HG02943 (cell line): Measurements from ENCODE around the gene TBL1XR1.
"Not testable (repeated sequence)": the region's sequence is repeated elsewhere in the genome, so short reads cannot be mapped to it uniquely, and the experiment has no call there.

Experiments
- ATAC-seq: cut with Tn5 transposase; IDR thresholded peaks from one replicate; pipeline ENCODE4 v1.9.1; 2021; ENCODE audit warnings: mild to moderate bottlenecking, low read depth, moderate library complexity; ENCODE audit not compliant: unreplicated experiment

The TBL1XR1 gene

DNA sequence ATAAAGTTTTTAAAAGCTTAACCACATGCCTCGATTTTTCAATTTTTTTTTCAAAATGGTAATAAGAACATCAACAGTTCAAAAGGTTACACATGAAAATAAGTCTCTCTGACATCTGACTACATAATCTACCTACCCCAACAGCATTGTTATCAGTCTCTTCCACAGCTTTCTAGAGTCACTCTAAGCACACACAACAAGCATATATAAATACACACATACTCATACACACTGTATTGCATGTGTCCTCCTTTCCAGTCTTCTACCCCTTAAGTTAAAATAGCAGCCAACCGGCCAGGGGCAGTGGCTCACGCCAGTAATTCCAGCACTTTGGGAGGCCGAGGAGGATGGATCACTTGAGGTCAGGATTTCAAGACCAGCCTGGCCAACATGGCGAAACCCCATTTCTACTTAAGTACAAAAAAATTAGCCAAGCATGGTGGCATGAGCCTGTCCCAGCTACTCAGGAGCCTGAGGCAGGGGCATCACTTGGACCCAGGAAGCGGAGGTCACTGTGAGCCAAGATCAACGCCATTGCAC lies 12.2 kb downstream of the TBL1XR1 start:
- no peak for ATAC-seq

DNA sequence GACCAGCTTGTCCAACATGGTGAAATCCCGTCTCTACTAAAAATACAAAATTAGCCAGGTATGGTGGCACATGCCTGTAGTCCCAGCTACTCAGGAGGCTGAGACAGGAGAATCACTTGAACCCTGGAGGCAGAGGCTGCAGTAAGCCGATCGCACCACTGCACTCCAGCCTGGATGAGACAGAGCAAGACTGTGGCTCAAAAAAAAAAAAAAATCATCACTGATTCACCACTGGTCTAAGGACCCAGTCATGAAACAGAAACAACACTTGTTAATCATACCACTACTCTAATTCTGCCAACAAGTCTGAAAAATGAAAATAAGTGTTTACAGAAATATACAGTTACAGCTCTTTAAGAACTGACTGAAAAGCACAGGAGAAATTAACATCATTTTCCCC lies 12.7 kb downstream of the TBL1XR1 start:
- ATAC-seq: peak; percentile 79

DNA sequence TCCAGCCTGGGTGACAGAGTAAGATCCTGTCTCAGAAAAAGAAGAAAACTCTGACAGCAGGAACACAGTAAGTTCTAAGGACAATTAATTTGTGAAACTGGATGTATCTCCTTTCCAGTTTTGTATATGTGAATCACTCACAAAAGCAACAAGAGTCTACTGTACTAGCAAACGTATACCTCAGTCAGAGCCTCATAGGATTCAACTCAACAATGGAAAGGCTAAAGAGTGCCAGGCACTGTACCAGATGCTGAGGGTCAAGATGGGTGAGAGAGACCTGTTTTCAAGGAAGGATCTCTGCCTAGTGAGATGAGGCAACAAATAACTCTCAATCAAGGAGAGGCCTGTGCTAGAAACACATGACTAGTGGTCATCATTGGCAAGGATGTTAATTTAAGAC lies 14.9 kb downstream of the TBL1XR1 start:
- ATAC-seq: no peak

DNA sequence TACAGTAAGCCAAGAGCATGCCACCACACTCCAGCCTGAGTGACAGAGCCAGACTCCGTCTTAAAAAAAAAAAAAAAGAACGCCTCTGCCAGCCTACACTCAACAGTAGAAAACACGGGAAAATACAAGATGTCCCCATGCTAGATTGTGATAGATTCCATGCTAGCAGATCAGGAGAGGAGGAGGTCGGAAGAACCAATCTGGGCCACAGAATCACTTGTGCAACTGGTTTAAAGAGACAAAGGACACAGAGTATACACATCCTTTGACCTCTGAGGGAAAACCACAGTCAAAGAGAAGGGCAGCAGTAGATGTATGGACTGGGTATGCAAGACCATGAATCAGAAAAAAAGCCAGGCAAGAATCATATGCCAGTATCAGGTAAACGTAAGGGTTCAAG lies 15.9 kb downstream of the TBL1XR1 start:
- no peak for ATAC-seq

DNA sequence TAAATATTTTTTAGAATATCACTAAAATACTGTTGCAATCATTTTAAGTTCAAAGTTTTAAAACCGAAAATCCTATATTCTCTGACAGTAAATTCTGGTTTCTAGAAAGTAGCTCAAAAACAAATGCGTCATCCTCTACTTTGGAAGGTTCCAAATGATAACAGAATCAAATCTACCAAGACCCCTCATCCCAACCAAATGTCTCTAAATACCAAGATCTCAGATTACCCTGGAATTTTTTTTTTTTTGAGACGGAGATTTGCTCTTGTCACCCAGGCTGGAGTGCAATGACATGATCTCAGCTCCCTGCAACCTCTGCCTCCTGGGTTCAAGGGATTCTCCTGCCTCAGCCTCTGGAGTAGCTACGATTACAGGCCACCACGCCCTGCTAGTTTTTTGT lies 16.8 kb downstream of the TBL1XR1 start:
- ATAC-seq: no peak

DNA sequence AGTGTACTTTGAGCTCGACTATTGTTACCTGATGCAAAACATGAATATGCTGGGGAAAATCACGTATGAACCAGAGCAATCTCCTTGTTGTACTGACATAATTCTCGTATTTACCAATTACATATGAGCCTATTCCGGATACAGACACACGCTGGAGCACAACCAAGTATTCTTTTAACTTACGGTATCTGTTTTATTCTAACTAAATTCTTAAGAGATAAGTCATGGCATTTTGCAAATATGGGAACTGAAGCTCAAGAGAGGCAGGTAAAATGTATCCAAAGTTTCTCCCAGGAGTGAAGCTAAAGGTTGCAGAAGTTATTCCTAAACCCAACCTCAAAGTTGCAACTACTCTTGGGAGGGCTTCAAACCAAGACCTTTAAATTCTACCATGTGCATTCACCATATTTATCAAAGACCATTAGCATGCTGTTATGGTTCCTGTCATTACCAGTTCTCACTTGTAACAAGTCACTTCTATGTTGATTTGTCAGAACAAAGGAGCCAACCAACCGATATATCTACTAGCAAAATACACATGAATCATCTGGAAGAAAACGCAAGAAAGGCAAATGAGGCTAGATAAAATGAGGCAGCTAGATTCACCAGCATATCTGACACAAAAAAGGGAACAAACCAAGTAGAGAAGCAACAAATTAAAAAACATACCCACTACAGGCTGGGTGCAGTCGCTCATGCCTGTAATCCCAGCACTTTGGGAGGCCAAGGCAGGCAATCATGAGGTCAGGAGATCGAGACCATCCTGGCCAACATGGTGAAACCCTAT lies 17.8 kb downstream of the TBL1XR1 start:
- ATAC-seq: no peak

DNA sequence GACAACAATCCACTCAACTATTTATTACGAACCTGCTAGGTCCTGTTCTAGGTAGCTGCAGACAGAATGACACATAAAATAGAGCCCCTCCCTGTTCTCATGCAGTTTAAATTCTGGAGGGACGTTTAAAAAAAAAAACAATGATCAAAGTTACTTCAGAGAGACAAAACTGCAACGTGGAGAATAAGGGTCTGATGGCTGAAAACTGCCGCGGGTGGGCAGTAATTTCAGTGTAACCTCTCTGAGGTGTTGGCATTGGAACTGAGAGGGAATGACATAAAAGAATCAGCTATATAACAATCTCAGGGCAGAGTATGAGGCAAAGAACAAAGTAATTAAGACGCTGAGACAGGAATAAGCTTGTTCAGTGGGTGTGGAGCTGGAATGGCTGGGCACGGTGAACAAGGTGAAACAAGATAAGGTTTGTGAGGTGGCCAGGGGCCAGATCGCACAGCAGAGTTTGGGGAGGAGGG lies 19.5 kb downstream of the TBL1XR1 start:
- ATAC-seq: no peak

DNA sequence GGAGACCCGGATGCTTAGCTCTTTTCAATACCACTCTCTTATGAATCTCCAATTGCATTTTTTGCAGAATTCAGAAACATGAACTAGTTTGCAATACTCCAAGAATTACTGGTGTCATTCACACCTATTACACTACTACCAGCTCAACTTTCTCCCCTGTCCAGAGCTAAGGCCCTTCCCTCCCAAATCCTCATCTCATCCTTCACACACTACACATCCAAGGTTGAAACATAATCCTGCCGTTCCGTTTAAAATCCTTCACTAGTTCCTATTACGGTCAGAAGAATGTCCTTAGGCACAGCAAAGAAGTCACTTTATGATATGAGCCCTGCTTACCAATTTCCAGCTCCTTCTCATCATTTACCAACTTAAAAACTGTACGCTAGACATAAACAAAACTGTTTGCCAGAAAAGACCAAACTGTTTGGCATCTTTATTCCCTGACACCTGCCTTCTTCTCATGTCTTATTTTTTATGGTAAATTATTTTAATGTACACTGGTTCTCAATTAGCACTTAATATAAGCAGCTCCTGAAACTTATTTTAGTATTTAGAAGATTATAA lies 22.6 kb downstream of the TBL1XR1 start:
- no peak for ATAC-seq

DNA sequence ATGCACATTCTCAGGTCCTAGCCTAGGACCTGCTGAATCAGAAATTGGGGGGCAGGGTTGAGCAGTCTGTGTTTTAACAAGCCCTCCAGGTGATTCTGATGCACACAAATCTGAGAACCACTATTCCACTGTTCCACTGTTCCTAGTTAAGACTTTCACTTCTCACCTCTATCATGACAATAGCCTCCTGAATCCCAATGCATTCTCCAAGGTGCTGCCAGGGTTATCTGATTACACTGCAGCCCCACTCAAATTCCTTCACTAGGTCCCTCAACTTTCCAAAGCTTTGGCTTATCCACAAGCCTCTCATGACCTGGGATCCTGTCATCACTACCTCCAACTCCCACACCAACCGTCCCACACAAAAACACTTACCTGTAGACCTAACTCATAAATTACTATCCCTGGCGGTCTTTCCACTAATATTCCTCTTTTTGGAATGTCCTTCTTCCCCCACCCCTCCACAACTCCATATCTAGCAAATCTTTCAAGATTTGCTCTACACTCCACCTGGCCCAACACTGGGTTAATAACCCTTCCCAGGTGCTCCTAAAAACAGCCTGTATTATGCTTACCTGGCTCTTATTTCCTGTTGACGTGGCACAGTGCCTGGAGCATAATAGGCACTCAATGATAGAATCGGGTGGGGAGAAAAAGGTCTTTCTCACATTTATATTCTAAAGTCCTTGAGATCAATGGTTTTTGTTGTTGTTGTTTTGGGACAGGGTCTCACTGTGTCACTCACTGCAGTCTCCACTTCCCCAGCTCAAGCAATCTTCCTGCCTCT lies 27.2 kb downstream of the TBL1XR1 start:
- ATAC-seq: no peak

DNA sequence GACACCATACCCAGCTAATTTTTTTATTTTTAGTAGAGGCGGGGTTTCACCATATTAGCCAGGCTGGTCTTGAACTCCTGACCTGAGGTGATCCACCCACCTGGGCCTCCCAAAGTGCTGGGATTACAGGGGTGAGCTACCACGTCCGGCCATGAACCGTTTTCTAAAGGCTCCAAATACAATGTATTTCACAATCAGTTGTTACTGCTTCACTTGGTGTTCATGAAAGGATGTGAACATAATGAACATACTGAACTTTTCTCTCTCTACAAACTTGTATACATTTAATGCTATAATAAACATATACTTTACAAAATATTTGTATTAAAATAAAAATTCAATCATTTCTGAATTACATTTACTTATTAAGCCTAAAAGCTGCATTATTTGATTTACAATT lies 28.9 kb downstream of the TBL1XR1 start:
- no peak for ATAC-seq

DNA sequence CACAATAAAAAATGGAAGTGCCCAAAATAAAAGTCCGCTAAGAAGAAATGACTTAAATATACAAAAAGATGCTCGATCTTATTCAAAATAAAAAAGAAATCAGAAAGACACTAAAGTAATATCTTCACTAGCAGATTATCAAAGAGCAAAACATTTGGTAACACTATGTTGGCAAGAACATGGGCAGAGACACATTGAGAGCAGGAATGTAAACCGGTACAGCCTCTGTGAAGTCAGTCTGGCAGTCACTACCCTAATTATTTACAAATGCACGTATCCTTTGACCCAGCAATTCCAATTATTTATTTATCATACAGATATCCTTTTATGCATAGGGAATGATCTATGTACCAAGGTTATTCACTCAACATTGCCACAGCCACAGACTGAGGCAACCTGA lies 34.5 kb downstream of the TBL1XR1 start:
- no peak for ATAC-seq

DNA sequence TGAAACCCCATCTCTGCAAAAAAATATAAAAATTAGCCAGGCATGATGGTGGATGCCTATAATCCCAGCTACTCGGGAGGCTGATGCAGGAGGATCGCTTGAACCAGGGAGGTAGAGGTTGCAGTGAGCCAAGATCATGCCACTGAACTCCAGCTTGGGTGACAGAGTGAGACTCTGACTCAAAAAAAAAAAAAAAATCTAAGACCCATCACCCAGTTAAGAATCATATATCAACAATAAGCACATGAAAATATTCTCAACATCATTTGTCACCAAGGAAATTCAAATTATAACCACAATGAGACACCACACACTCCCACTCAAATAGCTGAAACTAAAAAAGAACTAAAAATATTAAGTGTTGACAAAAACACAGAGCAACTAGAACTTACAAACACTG lies 35.7 kb downstream of the TBL1XR1 start:
- not testable (repeated sequence) for ATAC-seq

DNA sequence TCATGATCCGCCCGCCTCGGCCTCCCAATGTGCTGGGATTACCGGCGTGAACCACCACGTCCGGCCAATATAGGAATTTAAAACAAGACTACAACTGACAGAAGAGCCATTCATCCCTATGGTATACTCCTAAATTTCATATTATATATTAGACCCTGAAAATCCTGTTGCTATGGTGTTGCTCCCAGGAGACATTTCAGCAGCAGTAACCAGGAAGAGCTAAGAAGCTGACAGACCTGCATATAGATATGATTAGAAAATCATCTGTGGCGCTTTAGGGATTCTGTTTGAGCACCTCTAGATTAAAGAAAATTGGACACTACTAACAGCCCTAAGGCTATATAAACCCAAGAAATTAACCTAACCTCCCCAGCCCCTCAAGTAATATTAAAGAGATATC lies 38.8 kb downstream of the TBL1XR1 start:
- ATAC-seq: no peak

DNA sequence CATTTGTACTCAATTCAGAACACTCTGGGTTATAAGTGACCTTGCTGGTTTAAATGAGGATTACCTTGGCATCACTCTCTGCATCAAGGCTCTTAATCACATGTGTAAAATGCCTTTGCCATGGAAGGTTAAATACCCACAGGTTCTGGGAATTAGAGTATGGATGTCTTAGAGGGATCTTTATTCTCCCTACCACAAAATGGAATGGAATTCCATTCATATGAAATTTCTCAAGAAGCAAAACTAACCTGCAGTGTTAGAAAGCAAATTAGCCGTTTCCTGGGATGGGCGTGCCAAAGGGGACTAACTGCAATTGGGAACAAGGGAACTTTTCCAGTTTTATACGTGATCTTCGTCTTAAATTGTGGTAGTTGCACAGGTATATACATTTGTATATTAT lies 39.8 kb downstream of the TBL1XR1 start:
- no peak for ATAC-seq

DNA sequence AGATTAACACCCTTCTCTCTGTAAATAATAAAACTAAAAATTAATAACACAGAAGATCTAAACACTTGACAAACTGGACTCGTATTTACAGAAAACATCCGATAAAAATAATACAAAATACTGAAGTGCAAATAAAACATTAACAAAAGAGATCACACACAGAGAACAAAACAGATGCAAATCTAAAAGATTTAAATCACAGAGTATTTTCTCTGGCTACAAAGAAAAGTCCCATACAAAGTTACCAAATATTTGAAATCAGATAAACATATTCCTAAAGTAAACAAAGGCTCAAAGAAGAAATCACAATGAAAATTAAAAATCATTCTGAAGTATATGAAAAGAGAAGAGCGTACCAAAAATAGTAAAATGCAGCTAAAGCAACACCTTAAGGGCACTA lies 42.5 kb downstream of the TBL1XR1 start:
- no peak for ATAC-seq

DNA sequence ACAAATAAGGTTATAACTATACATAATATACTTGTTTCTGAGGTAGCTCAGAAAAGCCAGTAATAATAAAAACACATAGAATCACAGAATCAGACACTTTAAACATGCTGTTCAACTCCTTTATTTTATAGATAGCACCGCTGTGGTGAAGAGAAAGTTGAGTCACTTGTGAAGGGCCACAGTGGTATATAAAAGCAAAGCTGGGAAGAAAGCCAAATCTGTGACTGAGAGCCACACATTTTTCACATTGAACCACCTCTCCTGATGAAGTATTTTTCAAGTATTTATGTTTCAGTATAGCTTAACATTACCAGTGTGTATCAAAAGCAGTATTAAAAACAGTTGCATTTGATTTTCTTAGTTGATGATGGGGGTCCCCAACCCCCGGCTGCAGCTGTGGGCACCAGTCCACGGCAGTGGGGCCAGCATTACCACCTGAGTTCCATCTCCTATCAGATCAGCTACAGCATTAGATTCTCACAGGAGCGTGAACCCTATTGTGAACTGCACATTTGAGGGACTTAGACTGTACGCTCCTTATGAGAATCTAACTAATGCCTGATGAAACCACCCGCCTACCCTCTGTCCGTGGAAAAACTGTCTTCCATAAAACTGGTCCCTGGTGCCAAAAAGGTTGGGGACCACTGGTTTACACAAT lies 46.2 kb downstream of the TBL1XR1 start:
- ATAC-seq: peak; percentile 55

DNA sequence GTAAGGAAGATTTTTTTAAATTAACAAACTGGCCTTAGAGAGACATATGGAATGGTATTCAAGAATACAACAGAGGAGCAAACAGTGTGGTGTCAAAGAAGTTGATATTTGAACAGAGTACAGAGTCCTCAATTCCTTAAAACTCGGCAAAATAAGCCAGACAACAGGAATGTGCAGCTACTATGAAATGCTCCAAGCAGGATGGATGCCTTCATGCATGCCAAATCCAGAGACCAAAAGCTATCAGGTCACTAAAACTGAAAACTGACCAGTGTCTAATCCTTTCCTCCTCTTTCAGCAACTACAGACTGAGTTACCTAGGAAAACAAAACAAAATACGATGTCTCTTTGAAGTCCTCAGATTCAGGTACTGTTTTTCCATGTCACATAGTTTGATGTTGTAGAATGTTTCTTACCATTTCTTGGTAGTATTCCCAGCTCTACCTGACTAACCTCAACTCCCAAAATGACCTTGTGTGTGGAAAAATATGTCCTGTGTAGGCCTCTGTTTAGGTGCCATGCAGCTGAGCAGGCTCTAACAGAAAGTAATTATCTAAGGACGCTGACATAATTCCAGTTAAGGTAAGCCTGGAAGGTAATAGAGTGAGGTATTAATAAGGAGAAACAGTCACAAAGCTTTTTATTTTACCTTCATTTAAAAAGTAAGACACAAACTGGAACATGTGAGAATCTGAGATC lies 46.9 kb downstream of the TBL1XR1 start:
- no peak for ATAC-seq

DNA sequence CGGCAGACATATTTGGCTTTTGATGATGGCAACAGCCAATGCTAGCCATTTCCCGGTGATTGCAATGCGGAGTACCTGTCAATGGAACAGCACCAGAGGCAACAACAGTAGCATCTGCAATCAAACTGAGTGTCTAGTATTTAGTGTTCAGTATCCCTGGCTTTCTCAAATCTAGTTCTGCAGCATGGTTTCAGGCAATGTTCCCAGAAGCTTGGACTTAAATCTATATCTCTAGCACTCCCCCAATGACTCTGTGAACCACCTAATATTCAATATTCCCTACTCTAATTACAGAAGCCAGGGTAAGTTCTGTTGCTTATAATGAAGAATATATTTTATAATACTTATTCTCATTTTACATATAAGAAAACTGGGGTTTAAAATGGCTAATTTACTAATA lies 48.2 kb downstream of the TBL1XR1 start:
- ATAC-seq: no peak

DNA sequence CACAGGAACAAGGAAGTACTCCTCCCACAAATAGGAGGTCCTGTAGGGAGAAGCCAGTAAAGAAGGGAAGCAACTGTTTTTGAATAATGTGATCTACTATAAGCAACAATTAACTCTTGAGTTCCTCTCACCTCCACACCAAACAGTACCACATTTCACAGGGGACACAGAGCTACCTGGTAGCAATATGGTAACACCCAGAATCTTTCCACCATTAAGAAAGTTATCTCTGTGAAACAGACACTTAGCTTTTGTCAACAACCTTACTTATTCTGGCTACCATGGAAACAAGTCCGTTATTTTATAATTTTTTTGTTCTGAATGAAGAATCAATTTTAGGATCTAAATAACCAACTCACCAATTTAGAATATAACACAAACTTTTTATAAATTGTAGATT lies 49.5 kb downstream of the TBL1XR1 start:
- no peak for ATAC-seq

DNA sequence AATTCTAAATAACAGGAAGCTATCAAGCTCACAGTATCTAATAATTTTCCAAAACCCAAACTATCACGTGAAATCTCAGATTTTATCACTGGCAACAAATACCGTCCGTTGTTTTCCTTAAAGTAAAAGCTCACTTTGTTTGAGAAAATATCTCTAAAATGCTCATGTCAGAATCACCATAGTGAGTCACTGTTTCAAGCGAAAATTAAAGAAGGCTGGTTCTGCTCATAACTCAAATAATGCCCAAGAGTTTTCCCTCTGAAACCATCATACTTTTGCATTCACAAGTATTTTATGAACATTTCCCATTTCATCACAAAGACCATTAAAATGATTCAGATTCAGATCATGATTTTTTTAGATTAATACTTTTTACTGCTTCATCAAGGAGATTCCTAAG lies 50.6 kb downstream of the TBL1XR1 start:
- no peak for ATAC-seq
